Iris pigment epithelial cell (primary cell): ENCODE data around the gene IPMK.
"Not testable (repeated sequence)": the region's sequence is repeated elsewhere in the genome, so short reads cannot be mapped to it uniquely, and the experiment has no call there.

Source experiments
- DNase-seq: peaks from one replicate; pipeline ENCODE4 v3.0.0-alpha.2; 2011; ENCODE audit warnings: low read depth

IPMK gene

GRCh38 chr10:58266826-58267712, 625 bp downstream of the IPMK start:
- DNase-seq: peak; percentile 85

GRCh38 chr10:58266003-58266825, 1.5 kb downstream of the IPMK start:
- peak; percentile 83 for DNase-seq

- DNase-seq: no peak
These were observed 2.4 kb downstream of the IPMK start for GRCh38 chr10:58265249-58265648.

- no peak for DNase-seq
These were observed 2.9 kb downstream of the IPMK start for GRCh38 chr10:58264780-58265179.

- no peak for DNase-seq
These were observed 4.9 kb downstream of the IPMK start for GRCh38 chr10:58262766-58263165.

- no peak for DNase-seq
These were observed 7.4 kb downstream of the IPMK start for GRCh38 chr10:58260334-58260733.

GRCh38 chr10:58258977-58259692, 8.6 kb downstream of the IPMK start:
- peak; percentile 20 for DNase-seq

GRCh38 chr10:58256013-58256780, 11.5 kb downstream of the IPMK start:
- DNase-seq: not testable (repeated sequence)

- DNase-seq: no peak
These were observed 13.1 kb downstream of the IPMK start for GRCh38 chr10:58254644-58255043.

- DNase-seq: no peak
These were observed 14.5 kb downstream of the IPMK start for GRCh38 chr10:58253184-58253583.

- DNase-seq: not testable (repeated sequence)
These were observed 23.0 kb downstream of the IPMK start for GRCh38 chr10:58244666-58245065.

- not testable (repeated sequence) for DNase-seq
These were observed 23.5 kb downstream of the IPMK start for GRCh38 chr10:58244242-58244641.

- DNase-seq: not testable (repeated sequence)
These were observed 23.9 kb downstream of the IPMK start for GRCh38 chr10:58243801-58244200.

- no peak for DNase-seq
These were observed 24.4 kb downstream of the IPMK start for GRCh38 chr10:58243269-58243668.

- peak; percentile 78 for DNase-seq
These were observed 26.3 kb downstream of the IPMK start for GRCh38 chr10:58241346-58241745.

GRCh38 chr10:58240531-58240930, 27.2 kb downstream of the IPMK start:
- peak; percentile 40 for DNase-seq

GRCh38 chr10:58239561-58240169, 28.0 kb downstream of the IPMK start:
- peak; percentile 57 for DNase-seq

GRCh38 chr10:58237014-58237834, 30.5 kb downstream of the IPMK start:
- peak; percentile 97 for DNase-seq

GRCh38 chr10:58229856-58230255, 37.8 kb downstream of the IPMK start:
- DNase-seq: not testable (repeated sequence)

- no peak for DNase-seq
These were observed 42.0 kb downstream of the IPMK start for GRCh38 chr10:58225654-58226053.
